ENCODE measurements around the gene TSPAN14.

GRCh38 chr10:80476685-80477084 is 22.6 kb downstream of the TSPAN14 start:
- TF ChIP-seq CTCF (IDR thresholded peaks at IDR 0.05; ENCODE audit: insufficient read depth, low read length) (no peak), POLR2AphosphoS5 (IDR thresholded peaks at IDR 0.05; ENCODE audit: low read depth) (no peak), REST (IDR thresholded peaks at IDR 0.05; ENCODE audit: insufficient replicate concordance, low read depth) (no peak), GABPA (IDR thresholded peaks at IDR 0.05; ENCODE audit: low read depth) (no peak), SPI1 (IDR thresholded peaks at IDR 0.05; ENCODE audit: borderline replicate concordance, low read depth) (no peak)

All from HL-60 (cell line).